GM12878 (cell line): ENCODE measurements around the gene ELMO2. TPM values are rescaled to one million over a fixed set of nuclear protein-coding genes. Genes with fewer than 3 reads are reported as not detected.

ENCODE experiments used
- ATAC-seq: fragments of 200-7000 bp; cut with Tn5 transposase; 3 replicates; pipeline ENCODE4 v1.9.1; 2020; ENCODE audit warnings: mild to moderate bottlenecking, moderate library complexity
- BruUV-seq: library from RNA; stranded (reverse); fragments of 400-500 nt; replicated peaks from 2 replicates; lab custom pipeline; 2021; lab: Mats Ljungman, UMichigan
- CTCF ChIA-PET: fragments of 300-600 bp; sonication (Branson Sonifier 250); formaldehyde crosslinking; extraction: SDS; loops from one replicate; lab custom pipeline; 2021; ENCODE audit warnings: inconsistent platforms; lab: Yijun Ruan, JAX
- POLR2A ChIA-PET: fragments of 350-600 bp; formaldehyde crosslinking; extraction: SDS; loops from one replicate; lab custom pipeline; 2021; ENCODE audit warnings: inconsistent platforms; lab: Charles Lee
- RAD21 ChIA-PET: fragments of 300-600 bp; sonication (Branson Sonifier 250); formaldehyde crosslinking; loops from one replicate; lab custom pipeline; 2023; ENCODE audit warnings: antibody characterized with exemption; ENCODE audit not compliant: unreplicated experiment; lab: Charles Lee
- SMC1A ChIA-PET: fragments of 300-600 bp; sonication (Branson Sonifier 250); formaldehyde crosslinking; loops from one replicate; lab custom pipeline; 2023; ENCODE audit not compliant: unreplicated experiment, uncharacterized antibody; lab: Charles Lee
- DNase-seq: peaks from one replicate; pipeline ENCODE4 v3.0.0-alpha.2; 2011; ENCODE audit warnings: low read depth, low spot score
- FAIRE-seq: peaks from 3 replicates; lab custom pipeline; 2011; peaks lifted over from hg19 to GRCh38; lab: Jason Lieb, UNC
- H2AFZ ChIP-seq: 2 replicates; pipeline ENCODE4 v1.6.0; 2011; ENCODE audit warnings: low read depth, low read length, control low read depth; ENCODE audit not compliant: control insufficient read depth
- H3K27ac ChIP-seq: 2 replicates; pipeline ENCODE4 v1.5.1; 2011; ENCODE audit warnings: control low read depth; ENCODE audit not compliant: control insufficient read depth, insufficient read depth
- H3K27me3 ChIP-seq, 2 experiments: replicated peaks in 1 of 2; 2 replicates each; pipeline versions ENCODE4 v1.6.0 to v1.6.1; 2011; ENCODE audit warnings: low read length in 1 of 2; ENCODE audit not compliant: control insufficient read depth in 2 of 2, insufficient read depth in 2 of 2
- H3K36me3 ChIP-seq, 2 experiments: 2 replicates each; pipeline ENCODE4 v1.5.1; 2011; ENCODE audit warnings: low read length in 1 of 2; ENCODE audit not compliant: control insufficient read depth in 2 of 2, insufficient read depth in 2 of 2
- H3K4me1 ChIP-seq: 2 replicates; pipeline ENCODE4 v1.6.1; 2011; ENCODE audit warnings: mild to moderate bottlenecking, low read length, moderate library complexity, mixed read lengths; ENCODE audit not compliant: control insufficient read depth, insufficient read depth
- H3K4me2 ChIP-seq: 2 replicates; pipeline ENCODE4 v1.6.0; 2011; ENCODE audit warnings: control low read depth; ENCODE audit not compliant: control insufficient read depth, insufficient read depth
- H3K4me3 ChIP-seq: fragments of 200-600 bp; sonication (generic); 2 replicates; pipeline ENCODE4 v1.5.1; 2016
- H3K79me2 ChIP-seq: 2 replicates; pipeline ENCODE4 v1.6.0; 2011; ENCODE audit warnings: low read length; ENCODE audit not compliant: control insufficient read depth, insufficient read depth
- H3K9ac ChIP-seq: 2 replicates; pipeline ENCODE4 v1.8.0; 2011; ENCODE audit warnings: low read length, control low read depth, mixed read lengths; ENCODE audit not compliant: control insufficient read depth, insufficient read depth
- H3K9me3 ChIP-seq: replicated peaks from 3 replicates; pipeline ENCODE4 v1.5.1; 2011; ENCODE audit warnings: mild to moderate bottlenecking, low read length; ENCODE audit not compliant: control insufficient read depth, insufficient read depth
- H4K20me1 ChIP-seq: 2 replicates; pipeline ENCODE4 v1.6.0; 2011; ENCODE audit not compliant: control insufficient read depth, insufficient read depth
- BHLHE40 ChIP-seq, 2 experiments: fragments of 450-650 bp in 1 of 2; IDR thresholded peaks; 2 replicates each; pipeline ENCODE4 v1.6.1; 2011 to 2017; ENCODE audit warnings: low read depth in 2 of 2, borderline replicate concordance in 1 of 2, improper control_type of control experiment in 1 of 2, low read length in 1 of 2, mild to moderate bottlenecking in 1 of 2
- IRF4 ChIP-seq: IDR thresholded peaks from 2 replicates; pipeline ENCODE4 v1.6.1; 2011; ENCODE audit warnings: low read depth, low read length
- MTA3 ChIP-seq: IDR thresholded peaks from 2 replicates; pipeline ENCODE4 v1.6.1; 2012; ENCODE audit warnings: low read length, inconsistent platforms, borderline replicate concordance
- MYC ChIP-seq: IDR thresholded peaks from 2 replicates; pipeline ENCODE4 v1.6.1; 2011; ENCODE audit warnings: mild to moderate bottlenecking, low read length, moderate library complexity, inconsistent platforms; ENCODE audit not compliant: insufficient read depth, insufficient replicate concordance, insufficient read length, severe bottlenecking
- NFIC ChIP-seq: IDR thresholded peaks from 2 replicates; pipeline ENCODE4 v1.6.1; 2012; ENCODE audit warnings: low read depth, mild to moderate bottlenecking, inconsistent platforms, low read length, moderate library complexity
- POLR2AphosphoS5 ChIP-seq: IDR thresholded peaks from 2 replicates; pipeline ENCODE4 v1.6.1; 2011; ENCODE audit warnings: mild to moderate bottlenecking, low read length, inconsistent platforms
- SMAD1 ChIP-seq: fragments of 450-650 bp; IDR thresholded peaks from 2 replicates; pipeline ENCODE4 v1.6.1; 2018; ENCODE audit warnings: mild to moderate bottlenecking, low read depth; ENCODE audit not compliant: partially characterized antibody
- TCF3 ChIP-seq: IDR thresholded peaks from 2 replicates; pipeline ENCODE4 v1.6.1; 2012; ENCODE audit warnings: low read depth, mild to moderate bottlenecking, low read length, borderline replicate concordance; ENCODE audit not compliant: insufficient read depth
- WGBS: methylation state at CpG from one replicate; pipeline ENCODE4 v1.1.6; 2016; ENCODE audit warnings: low lambda C conversion rate; ENCODE audit not compliant: insufficient replicate concordance, insufficient coverage; ENCODE audit errors: missing lambda C conversion rate; 5-methylcytosine and 5-hydroxymethylcytosine counted together
- in situ Hi-C: fragments of 300-500 bp; cut with MboI; formaldehyde crosslinking; loops from 9 replicates; pipeline ENCODE4 v1.14.3; 2018; ENCODE audit warnings: mixed read lengths
- intact Hi-C: fragments of 100-400 bp; cut with micrococcal nuclease; formaldehyde crosslinking; loops from one replicate; pipeline ENCODE4 v1.14.2; 2022; ENCODE audit not compliant: unreplicated experiment
- polyA plus RNA-seq, 11 experiments: library from polyadenylated mRNA; depleted of rRNA in 4 of 11; unstranded in 6 of 11; stranded (reverse) in 5 of 11; fragments of >200 nt; fragmentation: Nextera tagmentation in 4 of 11; fragmentation: Illumina TruSeq in 1 of 11; extraction: Ambion mirVana in 4 of 11; extraction: Trizol in 1 of 11; gene quantifications; 1 replicate in 1 of 11; 2 replicates in 10 of 11; pipeline versions ENCODE4 v1.2.1 to v1.2.3, GENCODE V29; 2011 to 2016; ENCODE audit warnings: inconsistent platforms in 2 of 11, missing spikeins in 2 of 11, low read depth in 1 of 11
- total RNA-seq, 4 experiments: library from RNA; depleted of rRNA in 3 of 4; stranded (reverse); fragments of >200 nt in 3 of 4; fragmentation: Illumina TruSeq in 1 of 4; extraction: Trizol in 1 of 4; gene quantifications; 2 replicates each; pipeline versions ENCODE4 v1.2.1 to v1.2.3, GENCODE V29; 2013 to 2021
- TF ChIP-seq, protein P1 (sequence below): fragments of 450-650 bp; IDR thresholded peaks from 2 replicates; pipeline ENCODE4 v1.6.1; 2017; ENCODE audit warnings: mild to moderate bottlenecking, moderate library complexity
- TF ChIP-seq, protein P2 (sequence below): fragments of 150-350 bp; IDR thresholded peaks from 2 replicates; pipeline ENCODE4 v1.6.1; 2016; ENCODE audit warnings: low read depth, low read length
- TF ChIP-seq, protein P3 (sequence below): IDR thresholded peaks from 2 replicates; pipeline ENCODE4 v1.6.1; 2011; ENCODE audit warnings: mild to moderate bottlenecking, low read depth, low read length, moderate library complexity; ENCODE audit not compliant: insufficient replicate concordance

Gene ELMO2
- total and polyA plus RNA-seq, 10 of the 15 experiments (the other 5 are each of a cell fraction or from before 2014, with no cell fraction given) = 14.2 to 40.2 (median 37.6) TPM

DNA sequence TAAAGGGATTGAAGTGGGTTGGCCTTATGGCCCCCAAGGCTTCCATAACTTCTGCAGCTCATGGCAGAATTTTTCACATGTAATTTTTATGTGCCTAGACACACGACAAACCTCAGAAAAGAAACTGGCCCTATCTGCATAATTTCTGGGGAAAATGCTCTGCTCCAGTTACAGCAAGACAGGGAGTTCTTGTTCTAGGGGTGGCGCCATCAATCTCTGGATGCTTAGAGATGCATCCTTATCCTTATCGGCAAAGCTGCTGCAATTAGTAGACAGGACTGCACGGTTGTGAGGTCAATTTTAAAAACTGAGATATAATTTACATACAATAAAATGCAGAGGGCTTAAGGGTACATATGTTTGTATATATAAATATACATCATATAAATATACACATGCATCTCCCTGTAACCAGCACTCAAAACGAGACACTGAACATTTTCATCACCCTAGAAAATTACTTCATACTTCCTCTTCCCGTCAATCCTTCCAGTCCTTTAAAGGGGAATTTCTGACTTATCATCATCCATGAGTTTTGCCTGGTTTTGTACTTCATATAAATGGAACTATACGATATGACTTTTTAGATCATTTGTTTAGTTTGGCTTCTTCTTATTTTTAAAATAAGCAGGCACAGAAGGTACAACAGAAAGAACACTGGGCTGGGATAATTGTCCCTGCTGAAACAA is 10.2 kb downstream of the ELMO2 start:
- 64% methylated on average over 7 of the region's 7 CpGs for WGBS
- DNase-seq = no peak
- ChIA-PET SMC1A (interaction anchor here (1.3 kb wide), 1 partner anchor 28 kb away, joined by 4 read pairs; no protein-coding TSS in a partner anchor), POLR2A (no interaction called here), CTCF (interaction anchor here (0.8 kb wide), 1 partner anchor 383 kb away, joined by 3 read pairs; no protein-coding TSS in a partner anchor), RAD21 (no interaction called here)
- Histone ChIP-seq H3K27ac (no peak overlapping the region), H3K79me2 (peaks cover 21% of the 10 kb centered on the region), H4K20me1 (no peaks in the 10 kb centered on the region), H3K36me3 (peaks cover 6 to 10% of the 10 kb centered on the region in 2 experiments), H3K9me3 (no peaks in the 10 kb centered on the region), H3K27me3 (no peaks in the 10 kb centered on the region), H3K4me2 (no peak overlapping the region), H3K4me1 (peaks cover 15% of the 10 kb centered on the region), H3K9ac (no peak overlapping the region), H3K4me3 (no peak overlapping the region), H2AFZ (no peak overlapping the region)
- in situ Hi-C loops (no loop called here), intact Hi-C loops (no loop called here)
- no TSS peak for BruUV-seq
- FAIRE-seq = no peak
- ATAC-seq = no peak
- TF ChIP-seq, protein P1, sequence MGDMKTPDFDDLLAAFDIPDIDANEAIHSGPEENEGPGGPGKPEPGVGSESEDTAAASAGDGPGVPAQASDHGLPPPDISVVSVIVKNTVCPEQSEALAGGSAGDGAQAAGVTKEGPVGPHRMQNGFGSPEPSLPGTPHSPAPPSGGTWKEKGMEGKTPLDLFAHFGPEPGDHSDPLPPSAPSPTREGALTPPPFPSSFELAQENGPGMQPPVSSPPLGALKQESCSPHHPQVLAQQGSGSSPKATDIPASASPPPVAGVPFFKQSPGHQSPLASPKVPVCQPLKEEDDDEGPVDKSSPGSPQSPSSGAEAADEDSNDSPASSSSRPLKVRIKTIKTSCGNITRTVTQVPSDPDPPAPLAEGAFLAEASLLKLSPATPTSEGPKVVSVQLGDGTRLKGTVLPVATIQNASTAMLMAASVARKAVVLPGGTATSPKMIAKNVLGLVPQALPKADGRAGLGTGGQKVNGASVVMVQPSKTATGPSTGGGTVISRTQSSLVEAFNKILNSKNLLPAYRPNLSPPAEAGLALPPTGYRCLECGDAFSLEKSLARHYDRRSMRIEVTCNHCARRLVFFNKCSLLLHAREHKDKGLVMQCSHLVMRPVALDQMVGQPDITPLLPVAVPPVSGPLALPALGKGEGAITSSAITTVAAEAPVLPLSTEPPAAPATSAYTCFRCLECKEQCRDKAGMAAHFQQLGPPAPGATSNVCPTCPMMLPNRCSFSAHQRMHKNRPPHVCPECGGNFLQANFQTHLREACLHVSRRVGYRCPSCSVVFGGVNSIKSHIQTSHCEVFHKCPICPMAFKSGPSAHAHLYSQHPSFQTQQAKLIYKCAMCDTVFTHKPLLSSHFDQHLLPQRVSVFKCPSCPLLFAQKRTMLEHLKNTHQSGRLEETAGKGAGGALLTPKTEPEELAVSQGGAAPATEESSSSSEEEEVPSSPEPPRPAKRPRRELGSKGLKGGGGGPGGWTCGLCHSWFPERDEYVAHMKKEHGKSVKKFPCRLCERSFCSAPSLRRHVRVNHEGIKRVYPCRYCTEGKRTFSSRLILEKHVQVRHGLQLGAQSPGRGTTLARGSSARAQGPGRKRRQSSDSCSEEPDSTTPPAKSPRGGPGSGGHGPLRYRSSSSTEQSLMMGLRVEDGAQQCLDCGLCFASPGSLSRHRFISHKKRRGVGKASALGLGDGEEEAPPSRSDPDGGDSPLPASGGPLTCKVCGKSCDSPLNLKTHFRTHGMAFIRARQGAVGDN = no peak
- no peak for TF ChIP-seq IRF4
- no peak for TF ChIP-seq MYC
- TF ChIP-seq SMAD1 = no peak
- no peak for TF ChIP-seq BHLHE40 (IDR thresholded peaks at IDR 0.05; ENCODE audit: borderline replicate concordance in 1 of 2, low read depth in 2 of 2, low read length in 1 of 2)
- TF ChIP-seq, protein P2, sequence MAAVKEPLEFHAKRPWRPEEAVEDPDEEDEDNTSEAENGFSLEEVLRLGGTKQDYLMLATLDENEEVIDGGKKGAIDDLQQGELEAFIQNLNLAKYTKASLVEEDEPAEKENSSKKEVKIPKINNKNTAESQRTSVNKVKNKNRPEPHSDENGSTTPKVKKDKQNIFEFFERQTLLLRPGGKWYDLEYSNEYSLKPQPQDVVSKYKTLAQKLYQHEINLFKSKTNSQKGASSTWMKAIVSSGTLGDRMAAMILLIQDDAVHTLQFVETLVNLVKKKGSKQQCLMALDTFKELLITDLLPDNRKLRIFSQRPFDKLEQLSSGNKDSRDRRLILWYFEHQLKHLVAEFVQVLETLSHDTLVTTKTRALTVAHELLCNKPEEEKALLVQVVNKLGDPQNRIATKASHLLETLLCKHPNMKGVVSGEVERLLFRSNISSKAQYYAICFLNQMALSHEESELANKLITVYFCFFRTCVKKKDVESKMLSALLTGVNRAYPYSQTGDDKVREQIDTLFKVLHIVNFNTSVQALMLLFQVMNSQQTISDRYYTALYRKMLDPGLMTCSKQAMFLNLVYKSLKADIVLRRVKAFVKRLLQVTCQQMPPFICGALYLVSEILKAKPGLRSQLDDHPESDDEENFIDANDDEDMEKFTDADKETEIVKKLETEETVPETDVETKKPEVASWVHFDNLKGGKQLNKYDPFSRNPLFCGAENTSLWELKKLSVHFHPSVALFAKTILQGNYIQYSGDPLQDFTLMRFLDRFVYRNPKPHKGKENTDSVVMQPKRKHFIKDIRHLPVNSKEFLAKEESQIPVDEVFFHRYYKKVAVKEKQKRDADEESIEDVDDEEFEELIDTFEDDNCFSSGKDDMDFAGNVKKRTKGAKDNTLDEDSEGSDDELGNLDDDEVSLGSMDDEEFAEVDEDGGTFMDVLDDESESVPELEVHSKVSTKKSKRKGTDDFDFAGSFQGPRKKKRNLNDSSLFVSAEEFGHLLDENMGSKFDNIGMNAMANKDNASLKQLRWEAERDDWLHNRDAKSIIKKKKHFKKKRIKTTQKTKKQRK = no peak
- no peak for TF ChIP-seq NFIC
- no peak for TF ChIP-seq MTA3
- TF ChIP-seq POLR2AphosphoS5 = no peak
- TF ChIP-seq, protein P3, sequence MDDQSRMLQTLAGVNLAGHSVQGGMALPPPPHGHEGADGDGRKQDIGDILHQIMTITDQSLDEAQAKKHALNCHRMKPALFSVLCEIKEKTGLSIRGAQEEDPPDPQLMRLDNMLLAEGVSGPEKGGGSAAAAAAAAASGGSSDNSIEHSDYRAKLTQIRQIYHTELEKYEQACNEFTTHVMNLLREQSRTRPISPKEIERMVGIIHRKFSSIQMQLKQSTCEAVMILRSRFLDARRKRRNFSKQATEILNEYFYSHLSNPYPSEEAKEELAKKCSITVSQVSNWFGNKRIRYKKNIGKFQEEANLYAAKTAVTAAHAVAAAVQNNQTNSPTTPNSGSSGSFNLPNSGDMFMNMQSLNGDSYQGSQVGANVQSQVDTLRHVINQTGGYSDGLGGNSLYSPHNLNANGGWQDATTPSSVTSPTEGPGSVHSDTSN = no peak
- TF ChIP-seq TCF3 = no peak
